HG03135 (cell line): ENCODE data around the gene ANXA6.
A peak's percentile ranks its signal among the peaks of the same experiment; 100 is the strongest.

Source experiments
- ATAC-seq: cut with Tn5 transposase; IDR thresholded peaks from one replicate; pipeline ENCODE4 v1.9.1; 2021; ENCODE audit warnings: mild to moderate bottlenecking, moderate library complexity; ENCODE audit not compliant: unreplicated experiment

The ANXA6 gene

GRCh38 chr5:151106509-151106908 is 51.1 kb downstream of the ANXA6 start:
- ATAC-seq: no peak

DNA sequence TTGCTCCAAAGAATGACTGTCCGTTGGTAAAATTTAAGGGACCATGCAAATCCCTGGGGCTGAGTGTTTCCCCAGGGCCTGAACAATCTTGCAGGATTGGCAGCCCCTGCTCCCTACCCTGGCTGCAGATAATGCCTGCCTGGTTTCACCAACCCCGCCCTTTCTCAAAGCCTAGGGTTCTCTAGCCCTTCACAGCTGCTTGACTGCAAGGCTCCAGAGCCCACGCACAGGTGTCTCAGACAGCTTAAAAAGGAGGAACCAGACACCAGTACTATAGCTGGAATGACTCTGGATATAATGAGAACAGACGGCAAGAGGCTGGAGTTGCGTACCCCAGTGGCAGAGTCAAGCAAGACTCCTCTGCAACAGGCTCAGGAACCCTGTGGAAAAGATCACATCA is 51.5 kb downstream of the ANXA6 start:
- ATAC-seq: no peak

DNA sequence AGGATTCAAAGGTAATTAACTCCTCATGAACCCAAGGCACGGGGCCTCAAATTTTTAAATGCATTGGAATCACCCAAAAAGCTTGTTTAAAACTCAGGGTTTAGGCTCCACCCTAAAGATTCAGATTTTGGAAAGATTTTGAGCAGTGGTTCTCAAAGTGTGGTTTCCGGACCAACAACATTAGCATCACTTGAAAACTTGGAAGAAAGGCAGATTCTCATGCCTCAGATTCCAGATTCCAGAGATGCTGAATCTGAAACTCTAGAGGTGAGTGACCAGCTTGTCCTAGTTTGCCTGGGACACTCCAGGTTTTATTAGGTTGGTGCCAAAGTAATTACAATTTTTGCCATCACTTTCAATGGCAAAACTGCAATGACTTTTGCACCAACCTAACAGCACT is 52.0 kb downstream of the ANXA6 start:
- ATAC-seq: no peak

- ATAC-seq: no peak
These were observed 52.8 kb downstream of the ANXA6 start for GRCh38 chr5:151104795-151105194.

GRCh38 chr5:151101746-151102145 is 55.8 kb downstream of the ANXA6 start:
- no peak for ATAC-seq

DNA sequence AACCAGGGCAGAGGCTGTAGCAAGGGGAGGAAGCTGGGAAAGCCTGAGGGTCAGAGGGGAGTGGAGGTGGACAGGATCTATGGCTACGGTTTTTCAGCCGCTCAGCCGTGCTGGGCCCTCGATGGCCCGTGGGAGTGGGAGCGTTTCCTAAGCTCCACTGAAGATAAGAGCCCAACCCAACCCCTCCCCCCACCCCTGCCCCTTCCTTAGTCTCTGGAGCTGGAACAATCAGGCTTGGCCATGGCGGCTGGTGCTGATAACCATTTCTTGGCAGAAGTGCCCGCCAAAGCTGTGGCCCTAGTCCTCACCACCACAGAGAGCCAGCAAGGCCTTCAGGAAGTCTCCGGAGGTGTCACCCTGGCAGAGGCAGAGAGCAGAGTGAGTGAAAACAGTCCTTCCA is 56.4 kb downstream of the ANXA6 start:
- no peak for ATAC-seq

DNA sequence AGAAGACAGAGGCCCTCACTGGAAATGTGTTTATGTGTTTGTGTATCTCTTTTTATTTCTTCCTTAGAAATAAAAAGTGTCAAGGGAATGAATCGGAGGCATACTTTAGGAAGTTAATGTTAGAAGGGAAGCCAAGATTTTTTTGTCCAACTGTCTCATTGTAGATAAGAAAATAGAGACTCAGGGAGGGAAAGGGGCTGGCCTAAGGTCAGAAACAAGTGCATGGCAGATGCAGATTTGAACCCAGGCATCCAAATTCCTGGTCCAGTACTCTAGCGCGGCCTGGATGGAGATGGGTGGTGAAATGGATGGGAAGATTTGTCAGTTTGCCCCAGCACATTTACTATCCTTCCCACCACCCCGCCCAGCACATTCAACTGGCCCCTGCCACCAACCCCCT is 56.9 kb downstream of the ANXA6 start:
- ATAC-seq: no peak

DNA sequence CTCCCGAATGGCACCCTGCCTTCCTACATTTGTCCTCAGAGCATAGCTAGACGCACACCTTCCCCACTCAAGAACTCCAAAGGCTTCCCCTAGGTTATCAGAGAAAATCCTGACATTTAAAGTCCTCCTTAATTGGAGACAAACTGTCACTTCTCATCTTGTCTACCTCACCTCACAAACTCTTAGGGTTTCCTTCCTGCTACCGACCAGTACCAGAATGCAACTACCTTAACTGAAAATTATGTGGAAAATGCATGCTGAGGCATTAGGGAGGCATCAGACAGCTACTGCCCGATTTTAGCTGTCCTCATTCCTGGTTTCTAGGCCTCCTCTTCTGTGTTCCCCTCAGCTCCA is 58.8 kb downstream of the ANXA6 start:
- ATAC-seq: no peak

DNA sequence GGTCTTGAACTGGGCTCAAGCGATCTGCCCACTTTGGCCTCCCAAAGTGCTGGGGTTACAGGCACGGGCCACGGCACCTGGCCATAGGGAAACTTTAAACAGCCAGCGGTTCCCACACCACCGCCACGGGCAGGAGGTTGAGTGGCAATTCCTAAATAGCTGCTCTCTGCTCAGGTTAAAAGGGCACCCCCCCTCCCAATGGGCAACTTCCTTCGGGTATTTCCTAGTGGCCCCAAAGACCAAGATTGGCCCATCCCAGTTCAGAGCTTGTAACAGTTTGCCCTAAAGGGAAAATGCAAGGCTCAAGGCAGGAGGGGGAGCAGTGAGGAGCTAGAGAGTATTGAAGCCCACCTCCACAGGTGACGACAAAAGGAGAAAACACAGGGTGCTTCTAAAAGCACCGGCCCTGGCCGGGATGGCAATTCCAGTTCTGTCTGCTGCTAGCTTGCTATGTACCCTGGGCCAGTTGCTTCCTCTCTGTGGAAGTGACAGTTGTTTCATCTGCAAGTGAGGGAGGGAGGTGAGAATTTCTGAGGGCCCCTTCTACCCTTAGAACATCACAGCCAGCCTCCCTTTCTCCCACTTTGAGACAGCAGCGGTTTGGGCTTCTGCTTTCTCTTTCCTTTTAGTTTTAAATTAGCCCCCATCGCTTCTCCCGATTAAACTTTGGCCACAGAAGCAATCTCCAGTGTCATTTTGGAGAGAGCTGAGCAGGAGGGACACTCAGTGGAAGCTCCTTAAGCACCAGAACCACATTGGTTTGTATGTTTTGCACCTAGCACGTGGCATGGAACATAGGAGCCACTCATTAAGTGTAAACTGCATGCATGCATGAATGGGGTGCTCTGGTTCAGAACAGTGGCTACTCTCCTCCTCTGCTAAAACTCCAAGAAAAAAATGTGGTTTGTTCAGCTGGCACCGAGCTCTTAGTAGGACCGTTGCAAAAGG is 59.5 kb downstream of the ANXA6 start:
- peak; percentile 31 for ATAC-seq

DNA sequence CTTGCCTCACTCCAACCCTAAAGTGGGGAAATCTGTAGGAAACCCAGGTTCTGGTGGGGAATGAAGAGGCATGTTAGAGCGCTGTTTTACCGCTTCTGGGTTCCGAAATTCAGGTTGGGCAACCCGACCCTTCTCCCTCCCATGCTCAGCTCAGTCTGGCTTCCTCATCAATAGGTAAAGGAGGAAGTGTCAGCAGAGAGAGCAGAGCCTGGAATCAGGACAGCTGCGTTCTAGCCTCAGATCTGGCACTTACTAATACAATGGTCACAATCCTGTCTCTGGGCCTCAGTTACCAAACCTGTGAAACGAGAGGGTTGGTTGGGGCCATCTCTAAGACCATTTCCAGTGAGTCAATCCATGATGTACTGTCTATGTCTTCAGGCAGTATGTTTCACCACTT is 60.5 kb downstream of the ANXA6 start:
- no peak for ATAC-seq

DNA sequence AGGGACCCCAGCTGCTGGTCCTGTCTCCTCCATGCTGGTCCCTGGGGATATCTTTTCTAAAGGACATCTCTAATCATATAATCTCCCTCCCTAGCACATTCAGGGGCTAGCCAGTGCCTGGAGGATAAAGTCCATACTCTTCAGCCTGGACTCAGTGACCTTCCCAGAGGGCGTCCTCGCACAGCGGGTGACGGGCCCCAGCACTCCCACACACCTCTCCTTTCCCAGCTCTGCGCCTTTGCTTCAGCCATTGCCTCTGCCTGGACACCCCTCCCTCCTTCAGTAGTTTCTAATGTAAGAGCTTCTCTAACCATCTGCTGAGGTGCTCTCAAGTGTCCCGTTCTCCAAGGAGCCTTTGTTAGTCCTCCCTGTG is 61.6 kb downstream of the ANXA6 start:
- no peak for ATAC-seq

GRCh38 chr5:151095341-151096000 is 62.1 kb downstream of the ANXA6 start:
- no peak for ATAC-seq

DNA sequence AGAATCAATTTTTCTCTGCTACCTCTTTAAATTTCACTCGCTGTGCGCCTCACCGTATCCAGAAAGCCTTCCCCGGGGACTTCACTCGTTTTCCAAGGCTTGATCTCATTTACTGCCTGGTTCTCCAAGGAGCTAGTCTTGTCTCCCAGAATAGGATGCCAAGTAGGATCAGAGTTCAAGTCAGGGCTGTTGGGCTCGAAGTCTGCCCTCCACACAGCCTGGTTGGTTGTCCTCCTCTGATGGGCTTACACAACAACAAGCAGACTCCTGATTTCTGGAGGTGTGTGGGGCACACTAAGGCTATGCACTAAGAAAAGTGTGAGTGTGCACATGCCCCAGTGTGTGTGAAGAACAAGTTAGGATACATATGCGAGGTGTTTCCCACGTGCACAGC is 62.7 kb downstream of the ANXA6 start:
- no peak for ATAC-seq

DNA sequence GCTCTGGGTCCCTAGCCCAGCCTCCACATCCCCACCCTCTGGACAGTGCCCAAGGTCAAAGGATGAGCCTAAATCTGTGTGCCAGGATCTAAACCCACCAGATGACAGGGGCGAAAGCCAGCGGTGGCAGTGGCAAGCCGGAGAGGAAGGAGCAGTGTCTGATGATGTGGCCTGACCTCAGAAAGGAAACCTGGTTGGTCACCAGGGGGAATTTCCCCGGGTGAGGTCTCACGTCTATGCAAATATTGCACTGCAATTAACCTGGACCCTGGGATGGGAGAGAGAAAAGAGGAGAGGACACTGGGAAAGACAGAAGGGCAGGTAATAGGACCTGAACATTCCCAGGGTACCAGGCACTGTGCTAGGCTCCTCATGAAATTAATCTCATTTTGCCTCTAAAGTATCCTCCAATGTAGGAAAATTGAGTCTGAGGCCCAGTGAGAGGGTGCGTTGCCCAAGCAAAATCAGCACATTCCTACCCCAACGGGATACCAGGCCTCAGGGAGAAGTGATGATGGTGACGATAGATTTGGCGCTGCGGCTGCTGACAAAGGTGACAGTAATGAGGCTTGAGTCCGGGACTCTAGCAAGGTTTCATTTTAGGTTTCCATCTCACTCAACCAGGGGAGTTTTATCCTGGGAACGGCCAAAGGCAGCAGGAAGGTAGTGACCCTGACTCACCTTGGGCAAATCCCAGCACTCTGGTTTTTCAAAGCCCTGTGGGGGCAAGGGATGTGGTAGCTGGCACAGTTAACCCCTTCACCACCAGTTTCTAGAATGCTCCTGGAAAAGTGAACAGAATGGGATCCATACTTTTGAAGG is 63.3 kb downstream of the ANXA6 start:
- ATAC-seq: peak; percentile 66

- ATAC-seq: no peak
These were observed 64.1 kb downstream of the ANXA6 start for GRCh38 chr5:151093476-151093889.

GRCh38 chr5:151092762-151093161 is 64.8 kb downstream of the ANXA6 start:
- no peak for ATAC-seq

DNA sequence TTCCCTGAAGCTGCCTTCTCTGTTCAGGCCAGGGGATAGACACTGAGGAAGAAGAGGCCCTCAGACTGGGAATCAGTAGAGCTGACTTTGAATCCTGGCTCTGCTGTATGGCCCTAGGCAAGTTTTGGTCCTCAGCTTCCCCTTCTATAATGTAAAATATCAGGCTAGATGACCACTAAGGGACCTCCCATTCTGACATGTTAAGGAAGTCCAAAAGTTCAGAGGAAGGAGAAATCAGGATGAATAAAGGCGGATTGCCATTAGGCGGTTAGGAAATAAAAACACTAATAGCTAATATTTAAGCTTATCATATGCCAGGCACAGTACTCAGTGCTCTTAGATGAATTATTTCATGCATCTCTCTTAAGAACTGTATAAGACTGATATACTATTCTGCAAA is 67.9 kb downstream of the ANXA6 start:
- ATAC-seq: no peak

DNA sequence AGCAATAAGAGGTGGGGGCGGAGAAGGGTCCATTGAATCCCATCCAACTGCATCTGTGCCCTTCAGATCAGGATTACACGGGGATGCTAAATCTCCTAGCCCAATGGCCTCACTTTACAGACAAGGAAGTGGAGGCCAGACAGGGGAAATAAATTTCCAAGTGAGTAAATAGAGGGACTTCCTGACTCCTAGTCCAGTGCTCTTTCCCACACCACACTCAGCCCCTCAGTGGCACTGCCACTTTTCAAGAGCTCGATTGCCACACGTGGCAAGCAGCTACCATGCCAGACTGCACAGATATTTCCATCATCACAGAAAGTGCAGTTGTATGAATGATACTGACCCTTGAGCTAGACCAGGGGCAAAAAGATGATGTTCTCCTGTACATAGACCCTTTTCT is 68.6 kb downstream of the ANXA6 start:
- ATAC-seq: no peak

- no peak for ATAC-seq
These were observed 70.1 kb downstream of the ANXA6 start for GRCh38 chr5:151087486-151087885.

DNA sequence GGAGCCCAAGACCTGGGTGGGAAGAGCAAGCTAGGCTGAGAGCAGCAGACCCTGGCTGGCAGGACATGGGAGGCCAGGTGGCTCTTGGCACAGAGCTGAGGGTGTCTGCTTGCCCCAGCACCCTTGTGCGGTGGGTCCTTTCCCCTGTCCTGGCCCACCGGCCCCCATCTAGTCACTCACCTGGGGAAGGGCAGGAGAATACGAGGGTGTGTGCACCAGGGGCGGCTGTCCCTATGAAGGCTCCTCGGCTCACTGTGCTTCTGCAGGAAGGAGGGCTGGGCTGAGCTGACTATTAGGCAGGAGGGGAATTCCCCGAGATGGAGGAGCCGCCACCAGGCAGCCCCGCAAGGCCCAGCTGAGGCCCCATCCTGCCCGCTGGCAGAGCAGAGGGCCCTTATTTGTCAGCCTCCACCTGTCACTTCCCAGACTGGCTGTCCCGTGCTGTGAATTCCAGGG is 70.6 kb downstream of the ANXA6 start:
- peak; percentile 68 for ATAC-seq

DNA sequence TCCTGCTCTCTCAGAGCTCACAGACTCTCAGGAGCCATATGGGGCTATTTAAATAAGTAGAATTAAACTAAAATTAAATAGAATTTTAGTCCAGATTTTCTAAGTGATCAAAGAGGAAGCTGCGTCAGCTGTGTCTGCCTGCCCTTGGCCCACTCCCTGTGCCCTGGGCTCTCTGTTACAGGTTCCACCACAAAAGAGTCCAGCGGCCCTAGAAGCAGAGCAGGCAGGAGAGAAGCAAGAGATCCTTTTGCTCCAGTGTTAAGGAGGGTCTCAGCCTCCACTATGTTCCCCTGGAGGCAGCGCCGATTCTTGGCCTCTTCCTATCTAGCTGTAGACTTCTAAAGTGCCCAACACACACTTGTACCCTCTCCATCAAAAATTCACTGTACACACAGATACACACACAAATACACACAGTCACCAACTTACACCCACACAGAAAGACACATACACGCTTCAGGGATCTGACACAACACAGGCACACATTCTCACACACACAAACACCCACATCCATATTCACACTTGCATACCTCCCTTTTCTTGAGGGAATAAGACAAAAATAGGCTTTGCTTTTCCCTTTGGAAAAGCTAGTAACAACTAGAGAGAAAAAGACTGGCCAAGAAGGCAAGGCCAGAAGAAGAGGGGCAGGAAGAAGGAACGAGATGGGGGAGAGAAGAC is 71.2 kb downstream of the ANXA6 start:
- no peak for ATAC-seq
